ENCODE results near the gene PLXNA1. TPM values are rescaled to one million over a fixed set of nuclear protein-coding genes. Genes with fewer than 3 reads are reported as not detected.

Gene PLXNA1
- total RNA-seq, 1 donor from 2014 or later, result 98.2 TPM

- no peak for TF ChIP-seq CTCF (IDR thresholded peaks at IDR 0.05)
- DNase-seq (ENCODE audit: low spot score), result no peak
- Mint-ChIP-seq H3K36me3 (ENCODE audit: low read depth) (peaks cover 18% of the 10 kb centered on the region), H3K4me3 (ENCODE audit: unreplicated experiment) (no peak overlapping the region), H3K4me1 (ENCODE audit: low read depth) (peaks cover 40% of the 10 kb centered on the region), H3K9me3 (ENCODE audit: low read depth) (no peaks in the 10 kb centered on the region), H3K27me3 (ENCODE audit: low read depth) (no peaks in the 10 kb centered on the region), H3K27ac (ENCODE audit: unreplicated experiment) (peak overlapping the region; percentile 32)
These were observed 31.8 kb downstream of the PLXNA1 start for GRCh38 chr3:127014536-127015281.

- no peaks in the 10 kb centered on the region for H3K9me3 Mint-ChIP-seq (ENCODE audit: low read depth)
- H3K27me3 Mint-ChIP-seq (ENCODE audit: low read depth), result no peaks in the 10 kb centered on the region
- no peak for TF ChIP-seq CTCF (IDR thresholded peaks at IDR 0.05)
- peaks cover 37% of the 10 kb centered on the region for H3K4me1 Mint-ChIP-seq (ENCODE audit: low read depth)
- DNase-seq (ENCODE audit: low spot score), result no peak
- peaks cover 19% of the 10 kb centered on the region for H3K36me3 Mint-ChIP-seq (ENCODE audit: low read depth)
- peak overlapping the region; percentile 32 for H3K27ac Mint-ChIP-seq (ENCODE audit: unreplicated experiment)
- no peak overlapping the region for H3K4me3 Mint-ChIP-seq (ENCODE audit: unreplicated experiment)
These were observed 32.5 kb downstream of the PLXNA1 start for GRCh38 chr3:127015282-127016042.

GRCh38 chr3:127016043-127016343 is 33.1 kb downstream of the PLXNA1 start:
- Mint-ChIP-seq H3K4me3 (ENCODE audit: unreplicated experiment) (no peak overlapping the region), H3K27me3 (ENCODE audit: low read depth) (no peaks in the 10 kb centered on the region), H3K9me3 (ENCODE audit: low read depth) (no peaks in the 10 kb centered on the region), H3K27ac (ENCODE audit: unreplicated experiment) (no peak overlapping the region), H3K36me3 (ENCODE audit: low read depth) (peaks cover 19% of the 10 kb centered on the region), H3K4me1 (ENCODE audit: low read depth) (peaks cover 33% of the 10 kb centered on the region)
- DNase-seq (ENCODE audit: low spot score), result no peak
- TF ChIP-seq CTCF (IDR thresholded peaks at IDR 0.05), result no peak

- H3K4me3 Mint-ChIP-seq (ENCODE audit: unreplicated experiment), result no peak overlapping the region
- no peak for TF ChIP-seq CTCF (IDR thresholded peaks at IDR 0.05)
- no peaks in the 10 kb centered on the region for H3K27me3 Mint-ChIP-seq (ENCODE audit: low read depth)
- H3K9me3 Mint-ChIP-seq (ENCODE audit: low read depth), result no peaks in the 10 kb centered on the region
- peaks cover 28% of the 10 kb centered on the region for H3K4me1 Mint-ChIP-seq (ENCODE audit: low read depth)
- no peak overlapping the region for H3K27ac Mint-ChIP-seq (ENCODE audit: unreplicated experiment)
- H3K36me3 Mint-ChIP-seq (ENCODE audit: low read depth), result peaks cover 23% of the 10 kb centered on the region
- DNase-seq (ENCODE audit: low spot score), result no peak
These were observed 33.5 kb downstream of the PLXNA1 start for GRCh38 chr3:127016461-127016860.

- no peak overlapping the region for H3K27ac Mint-ChIP-seq (ENCODE audit: unreplicated experiment)
- no peak for TF ChIP-seq CTCF (IDR thresholded peaks at IDR 0.05)
- H3K4me3 Mint-ChIP-seq (ENCODE audit: unreplicated experiment), result no peak overlapping the region
- H3K4me1 Mint-ChIP-seq (ENCODE audit: low read depth), result peaks cover 20% of the 10 kb centered on the region
- no peak for DNase-seq (ENCODE audit: low spot score)
- peaks cover 25% of the 10 kb centered on the region for H3K36me3 Mint-ChIP-seq (ENCODE audit: low read depth)
- no peaks in the 10 kb centered on the region for H3K27me3 Mint-ChIP-seq (ENCODE audit: low read depth)
- H3K9me3 Mint-ChIP-seq (ENCODE audit: low read depth), result no peaks in the 10 kb centered on the region
These were observed 34.3 kb downstream of the PLXNA1 start for GRCh38 chr3:127017229-127017628.
